ENCODE results near the gene BCAS1.

The BCAS1 gene

GRCh38 chr20:53964067-53964466 lies 106.3 kb downstream of the BCAS1 start:
- H3K9me3 ChIP-seq (ENCODE audit: control insufficient read depth, insufficient read depth, low read depth, low read length) = no peaks in the 10 kb centered on the region
- no peaks in the 10 kb centered on the region for H3K36me3 ChIP-seq (ENCODE audit: control insufficient read depth in 2 of 2, insufficient read depth in 1 of 2, low read length in 2 of 2)
- H3K4me3 ChIP-seq (ENCODE audit: low read depth, low read length) = no peak overlapping the region
- no peak for TF ChIP-seq ZNF280C (tag by site-specific recombination; IDR thresholded peaks at IDR 0.05)
- no peak for TF ChIP-seq ZNF530 (tag by site-specific recombination; IDR thresholded peaks at IDR 0.05; ENCODE audit: low read depth)
- TF ChIP-seq ZNF366 (tag by site-specific recombination; conservative IDR thresholded peaks at IDR 0.05) = no peak
- TF ChIP-seq ZNF184 (tag by site-specific recombination; IDR thresholded peaks at IDR 0.05) = no peak
- TF ChIP-seq ZBTB7A (tag by site-specific recombination; IDR thresholded peaks at IDR 0.05; ENCODE audit: low read depth) = no peak
- TF ChIP-seq ZNF501 (tag by site-specific recombination; IDR thresholded peaks at IDR 0.05) = no peak
- no peak for TF ChIP-seq ZNF629 (tag by site-specific recombination; IDR thresholded peaks at IDR 0.05)
- TF ChIP-seq YY2 (tag by site-specific recombination; IDR thresholded peaks at IDR 0.05) = no peak
- TF ChIP-seq ZNF514 (tag by site-specific recombination; IDR thresholded peaks at IDR 0.05) = no peak
- TF ChIP-seq ZNF544 (tag by site-specific recombination; IDR thresholded peaks at IDR 0.05) = no peak
- TF ChIP-seq ZNF658 (tag by site-specific recombination; IDR thresholded peaks at IDR 0.05) = no peak
- no peak for TF ChIP-seq GFI1B (tag by site-specific recombination; IDR thresholded peaks at IDR 0.05)
- no peak for TF ChIP-seq ZNF585B (tag by site-specific recombination; IDR thresholded peaks at IDR 0.05)
- no peak for TF ChIP-seq ZNF24 (tag by site-specific recombination; IDR thresholded peaks at IDR 0.05)
- no peak for TF ChIP-seq REPIN1 (tag by site-specific recombination; IDR thresholded peaks at IDR 0.05; ENCODE audit: low read depth)
- TF ChIP-seq ATF2 (tag by site-specific recombination; IDR thresholded peaks at IDR 0.05; ENCODE audit: low read depth) = no peak
- TF ChIP-seq HOXA7 (CRISPR knock-in tag; IDR thresholded peaks at IDR 0.05; ENCODE audit: borderline replicate concordance) = no peak
- no peak for TF ChIP-seq ZNF473 (tag by site-specific recombination; IDR thresholded peaks at IDR 0.05)
- TF ChIP-seq MZF1 (tag by site-specific recombination; IDR thresholded peaks at IDR 0.05; ENCODE audit: borderline replicate concordance) = no peak
- no peak for TF ChIP-seq ZNF18 (tag by site-specific recombination; IDR thresholded peaks at IDR 0.05)
- CTCF ChIA-PET = no interaction called here
- H3K27ac ChIP-seq (ENCODE audit: extremely low read depth, low read depth, low read length) = no peak overlapping the region
- POLR2A ChIA-PET = no interaction called here
- no peaks in the 10 kb centered on the region for H3K4me1 ChIP-seq (ENCODE audit: control insufficient read depth, insufficient read depth, low read length)

- ChIA-PET POLR2A (no interaction called here), CTCF (no interaction called here)
- no peaks in the 10 kb centered on the region for H3K4me1 ChIP-seq (ENCODE audit: control insufficient read depth, insufficient read depth, low read length)
- TF ChIP-seq ZNF518A (tag by site-specific recombination; conservative IDR thresholded peaks at IDR 0.05; ENCODE audit: low read depth) = no peak
- TF ChIP-seq ZNF133 (tag by site-specific recombination; IDR thresholded peaks at IDR 0.05) = no peak
- TF ChIP-seq ZNF341 (tag by site-specific recombination; IDR thresholded peaks at IDR 0.05; ENCODE audit: low read depth) = no peak
- TF ChIP-seq GLI4 (tag by site-specific recombination; IDR thresholded peaks at IDR 0.05) = no peak
- no peak for TF ChIP-seq ZSCAN16 (tag by site-specific recombination; IDR thresholded peaks at IDR 0.05)
- TF ChIP-seq ZNF529 (tag by site-specific recombination; IDR thresholded peaks at IDR 0.05; ENCODE audit: insufficient replicate concordance) = no peak
- TF ChIP-seq SCRT1 (tag by site-specific recombination; IDR thresholded peaks at IDR 0.05; ENCODE audit: borderline replicate concordance) = no peak
These were observed 106.8 kb downstream of the BCAS1 start for GRCh38 chr20:53963635-53964034.

More at GRCh38 chr20:53963635-53964034, 106.8 kb downstream of the BCAS1 start:
- Histone ChIP-seq H3K27ac (ENCODE audit: extremely low read depth, low read depth, low read length) (no peak overlapping the region), H3K4me3 (ENCODE audit: low read depth, low read length) (no peak overlapping the region), H3K9me3 (ENCODE audit: control insufficient read depth, insufficient read depth, low read depth, low read length) (no peaks in the 10 kb centered on the region), H3K36me3 (ENCODE audit: control insufficient read depth in 2 of 2, insufficient read depth in 1 of 2, low read length in 2 of 2) (no peaks in the 10 kb centered on the region)

All from HEK293 (cell line).